Measurements from ENCODE around the gene SHANK1. TPM values are rescaled to one million over a fixed set of nuclear protein-coding genes. Genes with fewer than 3 reads are reported as not detected.
"Not testable (repeated sequence)": the region's sequence is repeated elsewhere in the genome, so short reads cannot be mapped to it uniquely, and the experiment has no call there.

SHANK1 gene
- total RNA-seq, 2 experiments from 2014 or later, result not detected

GRCh38 chr19:50629194-50629593, 90.4 kb downstream of the SHANK1 start:
- ChIA-PET POLR2A (no interaction called here), CTCF (no interaction called here)
- Mint-ChIP-seq H3K9me3 (ENCODE audit: insufficient read depth) (peaks cover 11% of the 10 kb centered on the region), H3K36me3 (ENCODE audit: low read depth) (no peaks in the 10 kb centered on the region), H3K27me3 (ENCODE audit: low read depth) (no peaks in the 10 kb centered on the region), H3K27ac (no peak overlapping the region), H3K4me3 (no peak overlapping the region), H3K4me1 (ENCODE audit: low read depth) (no peaks in the 10 kb centered on the region)
- no peak for DNase-seq
- ATAC-seq, result no peak

- no peak overlapping the region for H3K27ac Mint-ChIP-seq
- ATAC-seq, result no peak
- H3K9me3 Mint-ChIP-seq (ENCODE audit: insufficient read depth), result peaks cover 5% of the 10 kb centered on the region
- H3K4me1 Mint-ChIP-seq (ENCODE audit: low read depth), result no peaks in the 10 kb centered on the region
- ChIA-PET POLR2A (no interaction called here), CTCF (no interaction called here)
- H3K27me3 Mint-ChIP-seq (ENCODE audit: low read depth), result no peaks in the 10 kb centered on the region
- H3K4me3 Mint-ChIP-seq, result no peak overlapping the region
- H3K36me3 Mint-ChIP-seq (ENCODE audit: low read depth), result no peaks in the 10 kb centered on the region
- DNase-seq, result no peak
Measured at GRCh38 chr19:50628551-50628950, 91.1 kb downstream of the SHANK1 start.

GRCh38 chr19:50628146-50628545, 91.5 kb downstream of the SHANK1 start:
- POLR2A ChIA-PET, result no interaction called here
- CTCF ChIA-PET, result no interaction called here
- no peak overlapping the region for H3K27ac Mint-ChIP-seq
- H3K4me1 Mint-ChIP-seq (ENCODE audit: low read depth), result no peaks in the 10 kb centered on the region
- ATAC-seq (no peak), DNase-seq (no peak)
- H3K27me3 Mint-ChIP-seq (ENCODE audit: low read depth), result no peaks in the 10 kb centered on the region
- peaks cover under 1% of the 10 kb centered on the region for H3K9me3 Mint-ChIP-seq (ENCODE audit: insufficient read depth)
- H3K36me3 Mint-ChIP-seq (ENCODE audit: low read depth), result no peaks in the 10 kb centered on the region
- no peak overlapping the region for H3K4me3 Mint-ChIP-seq

- POLR2A ChIA-PET, result no interaction called here
- no peak overlapping the region for H3K4me3 Mint-ChIP-seq
- no peak overlapping the region for H3K27ac Mint-ChIP-seq
- H3K36me3 Mint-ChIP-seq (ENCODE audit: low read depth), result no peaks in the 10 kb centered on the region
- H3K4me1 Mint-ChIP-seq (ENCODE audit: low read depth), result no peaks in the 10 kb centered on the region
- CTCF ChIA-PET, result no interaction called here
- H3K9me3 Mint-ChIP-seq (ENCODE audit: insufficient read depth), result no peaks in the 10 kb centered on the region
- DNase-seq, result no peak
- no peaks in the 10 kb centered on the region for H3K27me3 Mint-ChIP-seq (ENCODE audit: low read depth)
- ATAC-seq, result no peak
Measured at GRCh38 chr19:50626795-50627194, 92.8 kb downstream of the SHANK1 start.

- POLR2A ChIA-PET, result no interaction called here
- ATAC-seq, result no peak
- Mint-ChIP-seq H3K4me3 (no peak overlapping the region), H3K4me1 (ENCODE audit: low read depth) (no peaks in the 10 kb centered on the region), H3K9me3 (ENCODE audit: insufficient read depth) (no peaks in the 10 kb centered on the region), H3K36me3 (ENCODE audit: low read depth) (no peaks in the 10 kb centered on the region), H3K27me3 (ENCODE audit: low read depth) (no peaks in the 10 kb centered on the region), H3K27ac (no peak overlapping the region)
- no peak for DNase-seq
- CTCF ChIA-PET, result no interaction called here
Measured at GRCh38 chr19:50626011-50626410, 93.6 kb downstream of the SHANK1 start.

- H3K36me3 Mint-ChIP-seq (ENCODE audit: low read depth), result no peaks in the 10 kb centered on the region
- H3K9me3 Mint-ChIP-seq (ENCODE audit: insufficient read depth), result no peaks in the 10 kb centered on the region
- CTCF ChIA-PET, result no interaction called here
- H3K27me3 Mint-ChIP-seq (ENCODE audit: low read depth), result no peaks in the 10 kb centered on the region
- POLR2A ChIA-PET, result no interaction called here
- H3K4me1 Mint-ChIP-seq (ENCODE audit: low read depth), result no peaks in the 10 kb centered on the region
- no peak overlapping the region for H3K27ac Mint-ChIP-seq
- H3K4me3 Mint-ChIP-seq, result no peak overlapping the region
- no peak for ATAC-seq
- DNase-seq, result no peak
Measured at GRCh38 chr19:50624949-50625600, 94.5 kb downstream of the SHANK1 start.

GRCh38 chr19:50620394-50620906, 99.2 kb downstream of the SHANK1 start:
- ATAC-seq; H3K9me3 Mint-ChIP-seq (ENCODE audit: insufficient read depth); H3K36me3 Mint-ChIP-seq (ENCODE audit: low read depth); H3K27me3 Mint-ChIP-seq (ENCODE audit: low read depth); H3K4me1 Mint-ChIP-seq (ENCODE audit: low read depth); DNase-seq; POLR2A ChIA-PET; H3K4me3 Mint-ChIP-seq; H3K27ac Mint-ChIP-seq; CTCF ChIA-PET: not testable (repeated sequence)

GRCh38 chr19:50619184-50619583, 100.4 kb downstream of the SHANK1 start:
- POLR2A ChIA-PET; H3K4me3 Mint-ChIP-seq; H3K4me1 Mint-ChIP-seq (ENCODE audit: low read depth); ATAC-seq; H3K27me3 Mint-ChIP-seq (ENCODE audit: low read depth); CTCF ChIA-PET; H3K36me3 Mint-ChIP-seq (ENCODE audit: low read depth); H3K27ac Mint-ChIP-seq; DNase-seq; H3K9me3 Mint-ChIP-seq (ENCODE audit: insufficient read depth): not testable (repeated sequence)

GRCh38 chr19:50618379-50618778, 101.2 kb downstream of the SHANK1 start:
- ATAC-seq; H3K27ac Mint-ChIP-seq; DNase-seq; H3K36me3 Mint-ChIP-seq (ENCODE audit: low read depth); H3K4me3 Mint-ChIP-seq; H3K9me3 Mint-ChIP-seq (ENCODE audit: insufficient read depth); POLR2A ChIA-PET; CTCF ChIA-PET; H3K4me1 Mint-ChIP-seq (ENCODE audit: low read depth); H3K27me3 Mint-ChIP-seq (ENCODE audit: low read depth): not testable (repeated sequence)

GRCh38 chr19:50612504-50613404, 106.8 kb downstream of the SHANK1 start:
- CTCF ChIA-PET, result interaction anchor here (1.2 kb wide), 1 partner anchor 13 kb away, joined by 4 read pairs; no protein-coding TSS in a partner anchor
- H3K27ac Mint-ChIP-seq; H3K9me3 Mint-ChIP-seq (ENCODE audit: insufficient read depth); H3K36me3 Mint-ChIP-seq (ENCODE audit: low read depth); POLR2A ChIA-PET; H3K4me1 Mint-ChIP-seq (ENCODE audit: low read depth); H3K27me3 Mint-ChIP-seq (ENCODE audit: low read depth); DNase-seq; ATAC-seq; H3K4me3 Mint-ChIP-seq: not testable (repeated sequence)
